Measurements from ENCODE around the gene ITGA11. TPM values are rescaled to one million over a fixed set of nuclear protein-coding genes. Genes with fewer than 3 reads are reported as not detected.

The ITGA11 gene
- polyA plus RNA-seq, 1 of the 3 experiments (the other 2 are of a cell fraction): 0.49 TPM

DNA sequence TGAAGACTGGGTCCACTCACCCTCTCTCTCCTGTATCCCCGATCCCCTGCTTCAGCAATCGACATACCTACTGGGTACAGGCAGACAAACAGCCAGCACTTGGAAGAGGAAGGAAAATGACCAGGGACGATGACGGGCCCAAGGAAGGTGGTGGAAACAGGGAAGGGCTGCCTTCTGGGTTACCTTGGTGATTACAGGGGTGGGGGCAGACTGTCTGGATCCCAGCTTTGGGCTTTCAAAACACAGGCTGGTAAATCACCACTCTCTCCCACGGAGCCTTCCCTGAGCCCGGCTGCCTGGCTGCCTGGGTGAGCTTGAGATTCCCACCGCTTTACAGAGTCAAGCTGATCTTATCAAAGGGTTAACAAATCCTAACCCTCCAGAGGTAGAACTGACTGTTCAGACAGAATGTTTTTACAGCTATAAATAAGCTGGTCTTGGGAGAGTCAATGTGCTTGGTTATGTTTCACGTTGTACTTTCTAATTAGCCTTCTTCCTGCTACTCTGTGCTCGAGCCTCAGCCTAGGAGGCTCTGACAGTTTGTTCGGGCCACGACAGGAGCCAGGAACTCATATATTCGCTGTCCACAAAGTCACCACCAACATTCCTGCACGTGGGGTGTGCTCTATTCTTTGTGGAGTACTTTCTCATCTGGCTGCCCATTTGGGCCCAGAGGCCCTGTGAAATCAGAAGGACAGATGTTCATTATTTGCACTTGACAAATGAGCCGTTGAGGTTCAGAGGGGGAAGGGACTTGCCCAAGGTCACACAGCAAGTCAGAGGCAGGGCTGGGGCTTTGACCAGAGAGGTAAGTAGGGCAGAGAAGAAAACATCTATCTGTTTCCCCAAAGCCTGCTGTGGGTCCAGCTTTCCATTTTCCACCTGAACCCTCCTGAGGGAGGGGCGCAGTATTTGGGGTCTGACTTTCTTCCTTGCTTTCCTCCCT lies 91.0 kb downstream of the ITGA11 start:
- peak overlapping the region; percentile 39 for H3K4me2 ChIP-seq
- POLR2A ChIA-PET: interaction anchor here (0.6 kb wide), 1 partner anchor 338 kb away, joined by 9 read pairs; no protein-coding TSS in a partner anchor

DNA sequence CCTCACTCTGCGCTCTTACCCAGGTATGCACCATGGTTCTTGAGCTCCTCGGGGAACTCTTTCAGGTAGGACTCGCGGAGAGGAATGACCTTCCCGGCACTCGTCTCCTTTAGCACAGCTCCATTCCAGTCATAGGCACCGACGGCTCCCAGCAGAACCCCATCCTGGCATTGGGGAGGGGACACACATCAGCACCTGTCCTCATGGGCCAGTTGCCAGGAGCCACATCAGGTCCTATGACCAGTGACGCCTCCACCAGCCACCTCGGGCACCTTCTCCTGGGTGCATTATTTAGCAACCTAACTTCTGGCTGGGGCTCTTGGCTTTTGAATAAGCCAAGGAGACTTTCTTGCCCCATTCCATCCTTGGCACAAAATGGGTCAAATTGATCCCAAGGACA lies 92.5 kb downstream of the ITGA11 start:
- no peaks in the 10 kb centered on the region for H3K36me3 ChIP-seq (replicated peaks in 1 of 2; ENCODE audit: control insufficient read depth in 1 of 2, insufficient read depth in 2 of 2, low read length in 1 of 2)
- ChIA-PET CTCF (no interaction called here), POLR2A (no interaction called here)
- no peak overlapping the region for H2AFZ ChIP-seq (ENCODE audit: low read depth)
- no peak for DNase-seq
- no peak overlapping the region for H3K4me2 ChIP-seq
- H4K20me1 ChIP-seq (ENCODE audit: insufficient read depth): no peaks in the 10 kb centered on the region
- no peaks in the 10 kb centered on the region for H3K9me3 ChIP-seq
- H3F3A ChIP-seq (replicated peaks; ENCODE audit: insufficient read depth): peaks cover 8% of the 10 kb centered on the region
- no peak overlapping the region for H3K9ac ChIP-seq
- H3K4me3 ChIP-seq (ENCODE audit: low read depth in 2 of 2, low read length in 1 of 2): no peak overlapping the region
- no peaks in the 10 kb centered on the region for H3K79me2 ChIP-seq (ENCODE audit: insufficient read depth)
- H3K9me2 ChIP-seq: no peaks in the 10 kb centered on the region
- no peak overlapping the region for H3K27ac ChIP-seq (ENCODE audit: low read depth in 2 of 2, low read length in 1 of 2)
- H3K27me3 ChIP-seq (ENCODE audit: insufficient read depth): no peaks in the 10 kb centered on the region
- 91% methylated on average over 10 of the region's 10 CpGs for WGBS (ENCODE audit: low lambda C conversion rate)
- H3K4me1 ChIP-seq (ENCODE audit: control insufficient read depth in 1 of 2, insufficient read depth in 2 of 2, low read depth in 1 of 2, low read length in 1 of 2): peaks cover 9 to 15% of the 10 kb centered on the region in 2 experiments; a peak in 3 of 4 replicates
- no peak for TF ChIP-seq SIN3A (IDR thresholded peaks at IDR 0.05; ENCODE audit: borderline replicate concordance, low read depth, low read length)
- TF ChIP-seq EP300 (IDR thresholded peaks at IDR 0.05; ENCODE audit: borderline replicate concordance in 1 of 2, low read depth in 1 of 2, low read length in 1 of 2): no peak
- TF ChIP-seq FOSL2 (IDR thresholded peaks at IDR 0.05; ENCODE audit: borderline replicate concordance, low read depth): no peak
- no peak for TF ChIP-seq ELF1 (IDR thresholded peaks at IDR 0.05)
- no peak for TF ChIP-seq NFIC (IDR thresholded peaks at IDR 0.05; ENCODE audit: borderline replicate concordance)
- TF ChIP-seq, protein P1, sequence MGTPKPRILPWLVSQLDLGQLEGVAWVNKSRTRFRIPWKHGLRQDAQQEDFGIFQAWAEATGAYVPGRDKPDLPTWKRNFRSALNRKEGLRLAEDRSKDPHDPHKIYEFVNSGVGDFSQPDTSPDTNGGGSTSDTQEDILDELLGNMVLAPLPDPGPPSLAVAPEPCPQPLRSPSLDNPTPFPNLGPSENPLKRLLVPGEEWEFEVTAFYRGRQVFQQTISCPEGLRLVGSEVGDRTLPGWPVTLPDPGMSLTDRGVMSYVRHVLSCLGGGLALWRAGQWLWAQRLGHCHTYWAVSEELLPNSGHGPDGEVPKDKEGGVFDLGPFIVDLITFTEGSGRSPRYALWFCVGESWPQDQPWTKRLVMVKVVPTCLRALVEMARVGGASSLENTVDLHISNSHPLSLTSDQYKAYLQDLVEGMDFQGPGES (IDR thresholded peaks at IDR 0.05; ENCODE audit: low read depth, low read length): no peak
- no peak for TF ChIP-seq GABPA (IDR thresholded peaks at IDR 0.05; ENCODE audit: low read depth)
- TF ChIP-seq TEAD4 (IDR thresholded peaks at IDR 0.05; ENCODE audit: borderline replicate concordance, insufficient read depth): no peak
- no peak for TF ChIP-seq NRF1 (IDR thresholded peaks at IDR 0.05; ENCODE audit: low read depth, low read length)
- TF ChIP-seq RAD21 (IDR thresholded peaks at IDR 0.05; ENCODE audit: low read length): no peak

More for the DNA sequence above, 91.0 kb downstream of the ITGA11 start:
- Histone ChIP-seq H3K4me3 (ENCODE audit: low read depth in 2 of 2, low read length in 1 of 2) (no peak overlapping the region), H3K79me2 (ENCODE audit: insufficient read depth) (no peaks in the 10 kb centered on the region), H2AFZ (ENCODE audit: low read depth) (no peak overlapping the region), H3K9me3 (no peaks in the 10 kb centered on the region), H3K9me2 (no peaks in the 10 kb centered on the region), H4K20me1 (ENCODE audit: insufficient read depth) (no peaks in the 10 kb centered on the region), H3K27me3 (ENCODE audit: insufficient read depth) (no peaks in the 10 kb centered on the region), H3K27ac (ENCODE audit: low read depth in 2 of 2, low read length in 1 of 2) (peak overlapping the region in 1 of 2 experiments; percentile 69; a peak in 2 of 4 replicates), H3F3A (replicated peaks; ENCODE audit: insufficient read depth) (peaks cover 8% of the 10 kb centered on the region), H3K9ac (peak overlapping the region; percentile 32; the same call in 1 of the 2 replicates), H3K4me1 (ENCODE audit: control insufficient read depth in 1 of 2, insufficient read depth in 2 of 2, low read depth in 1 of 2, low read length in 1 of 2) (peaks cover 0 to 8% of the 10 kb centered on the region in 2 experiments; a peak in 2 of 4 replicates), H3K36me3 (replicated peaks in 1 of 2; ENCODE audit: control insufficient read depth in 1 of 2, insufficient read depth in 2 of 2, low read length in 1 of 2) (no peaks in the 10 kb centered on the region)
- TF ChIP-seq, protein P2, sequence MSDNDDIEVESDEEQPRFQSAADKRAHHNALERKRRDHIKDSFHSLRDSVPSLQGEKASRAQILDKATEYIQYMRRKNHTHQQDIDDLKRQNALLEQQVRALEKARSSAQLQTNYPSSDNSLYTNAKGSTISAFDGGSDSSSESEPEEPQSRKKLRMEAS (IDR thresholded peaks at IDR 0.05; ENCODE audit: low read depth): no peak
- TF ChIP-seq MEF2A (IDR thresholded peaks at IDR 0.05; ENCODE audit: borderline replicate concordance, low read depth) (no peak), JUND (IDR thresholded peaks at IDR 0.05) (no peak), NFIC (IDR thresholded peaks at IDR 0.05; ENCODE audit: borderline replicate concordance) (no peak), EZH2phosphoT487 (IDR thresholded peaks at IDR 0.05; ENCODE audit: borderline replicate concordance, low read depth) (no peak), RFX5 (IDR thresholded peaks at IDR 0.05; ENCODE audit: low read length) (no peak), FOXJ3 (CRISPR knock-in tag; IDR thresholded peaks at IDR 0.05) (no peak), RCOR1 (IDR thresholded peaks at IDR 0.05; ENCODE audit: low read length) (no peak), YY1 (IDR thresholded peaks at IDR 0.05; ENCODE audit: low read depth) (no peak)
- TF ChIP-seq, protein P3, sequence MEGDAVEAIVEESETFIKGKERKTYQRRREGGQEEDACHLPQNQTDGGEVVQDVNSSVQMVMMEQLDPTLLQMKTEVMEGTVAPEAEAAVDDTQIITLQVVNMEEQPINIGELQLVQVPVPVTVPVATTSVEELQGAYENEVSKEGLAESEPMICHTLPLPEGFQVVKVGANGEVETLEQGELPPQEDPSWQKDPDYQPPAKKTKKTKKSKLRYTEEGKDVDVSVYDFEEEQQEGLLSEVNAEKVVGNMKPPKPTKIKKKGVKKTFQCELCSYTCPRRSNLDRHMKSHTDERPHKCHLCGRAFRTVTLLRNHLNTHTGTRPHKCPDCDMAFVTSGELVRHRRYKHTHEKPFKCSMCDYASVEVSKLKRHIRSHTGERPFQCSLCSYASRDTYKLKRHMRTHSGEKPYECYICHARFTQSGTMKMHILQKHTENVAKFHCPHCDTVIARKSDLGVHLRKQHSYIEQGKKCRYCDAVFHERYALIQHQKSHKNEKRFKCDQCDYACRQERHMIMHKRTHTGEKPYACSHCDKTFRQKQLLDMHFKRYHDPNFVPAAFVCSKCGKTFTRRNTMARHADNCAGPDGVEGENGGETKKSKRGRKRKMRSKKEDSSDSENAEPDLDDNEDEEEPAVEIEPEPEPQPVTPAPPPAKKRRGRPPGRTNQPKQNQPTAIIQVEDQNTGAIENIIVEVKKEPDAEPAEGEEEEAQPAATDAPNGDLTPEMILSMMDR (IDR thresholded peaks at IDR 0.05): no peak
- WGBS (ENCODE audit: low lambda C conversion rate): 75% methylated on average over 15 of the region's 15 CpGs
- no peak for DNase-seq
- CTCF ChIA-PET: interaction anchor here (0.7 to 1.2 kb wide), 2 partner anchors 34 to 87 kb away, joined by 4 read pairs; no protein-coding TSS in a partner anchor

Measured in SK-N-SH (cell line).